Thoracic aorta (tissue), 2 donors: ENCODE results near the gene WDR38. TPM values are rescaled to one million over a fixed set of nuclear protein-coding genes. Genes with fewer than 3 reads are reported as not detected.

ENCODE experiments used
- ATAC-seq: fragments of 150-250 bp; one replicate; pipeline ENCODE4 v1.8.0; 2017; ENCODE audit warnings: low read depth; ENCODE audit not compliant: insufficient number of reproducible peaks, low FRiP score
- DNase-seq: peaks from one replicate; pipeline ENCODE4 v3.0.0-alpha.2; 2020; ENCODE audit warnings: low spot score
- H3K27ac ChIP-seq, 2 donors: fragments of 200-600 bp; sonication (generic); 1 replicate in 1 of 2; 2 replicates in 1 of 2; pipeline ENCODE4 v1.5.1; 2016; ENCODE audit warnings: mild to moderate bottlenecking in 2 of 2, moderate library complexity in 2 of 2
- H3K27me3 ChIP-seq: fragments of 200-600 bp; sonication (generic); replicated peaks from 2 replicates; pipeline ENCODE4 v1.6.0; 2016; ENCODE audit warnings: mild to moderate bottlenecking; ENCODE audit not compliant: insufficient read depth
- H3K36me3 ChIP-seq: fragments of 200-600 bp; sonication (generic); one replicate; pipeline ENCODE4 v1.5.1; 2016
- H3K4me1 ChIP-seq, 2 donors: fragments of 200-600 bp; sonication (generic); 1 replicate in 1 of 2; 2 replicates in 1 of 2; pipeline versions ENCODE4 v1.5.1 to v1.6.0; 2016; ENCODE audit warnings: low read depth in 2 of 2, mild to moderate bottlenecking in 1 of 2; ENCODE audit not compliant: control insufficient read depth in 1 of 2
- H3K4me3 ChIP-seq: fragments of 200-600 bp; sonication (generic); 2 replicates; pipeline ENCODE4 v1.5.1; 2016; ENCODE audit warnings: mild to moderate bottlenecking
- H3K9me3 ChIP-seq: fragments of 200-600 bp; sonication (generic); 2 replicates; pipeline ENCODE4 v1.5.1; 2016
- total RNA-seq, 2 donors: library from RNA; depleted of rRNA; stranded (reverse); fragments of >200 nt; gene quantifications; one replicate each; pipeline versions ENCODE4 v1.1.0 to v1.2.3, GENCODE V29; 2016
- TF ChIP-seq, protein P1 (sequence below): fragments of 200-600 bp; sonication (generic); IDR thresholded peaks from one replicate; pipeline ENCODE4 v1.5.1; 2019; ENCODE audit warnings: antibody characterized with exemption

The WDR38 gene
- total RNA-seq, 2 donors from 2014 or later, result not detected

DNA sequence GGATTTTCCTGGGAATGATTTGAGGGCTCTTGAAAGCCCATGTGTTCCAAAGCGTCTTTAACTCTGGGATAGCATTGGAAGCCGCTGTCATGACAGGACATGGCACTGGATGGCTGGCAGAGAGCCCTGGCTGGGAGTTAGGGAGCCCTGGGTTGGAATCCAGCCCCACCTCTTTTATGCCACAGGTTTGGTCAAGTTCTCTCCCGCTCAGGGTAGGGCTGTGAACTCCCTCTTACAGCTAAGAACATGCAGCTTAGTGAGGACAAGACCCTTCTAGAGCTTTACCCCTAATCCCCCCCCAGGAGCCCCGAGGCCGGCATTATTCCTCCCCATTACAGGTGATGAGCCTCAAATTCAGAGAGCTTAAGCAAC is 39.1 kb upstream of the WDR38 start:
- Histone ChIP-seq H3K9me3 (no peaks in the 10 kb centered on the region), H3K27me3 (no peaks in the 10 kb centered on the region), H3K4me1 (no peaks in the 10 kb centered on the region), H3K27ac (no peak overlapping the region), H3K36me3 (no peaks in the 10 kb centered on the region), H3K4me3 (no peak overlapping the region)
- ATAC-seq (no peak), DNase-seq (no peak)
- TF ChIP-seq, protein P1, sequence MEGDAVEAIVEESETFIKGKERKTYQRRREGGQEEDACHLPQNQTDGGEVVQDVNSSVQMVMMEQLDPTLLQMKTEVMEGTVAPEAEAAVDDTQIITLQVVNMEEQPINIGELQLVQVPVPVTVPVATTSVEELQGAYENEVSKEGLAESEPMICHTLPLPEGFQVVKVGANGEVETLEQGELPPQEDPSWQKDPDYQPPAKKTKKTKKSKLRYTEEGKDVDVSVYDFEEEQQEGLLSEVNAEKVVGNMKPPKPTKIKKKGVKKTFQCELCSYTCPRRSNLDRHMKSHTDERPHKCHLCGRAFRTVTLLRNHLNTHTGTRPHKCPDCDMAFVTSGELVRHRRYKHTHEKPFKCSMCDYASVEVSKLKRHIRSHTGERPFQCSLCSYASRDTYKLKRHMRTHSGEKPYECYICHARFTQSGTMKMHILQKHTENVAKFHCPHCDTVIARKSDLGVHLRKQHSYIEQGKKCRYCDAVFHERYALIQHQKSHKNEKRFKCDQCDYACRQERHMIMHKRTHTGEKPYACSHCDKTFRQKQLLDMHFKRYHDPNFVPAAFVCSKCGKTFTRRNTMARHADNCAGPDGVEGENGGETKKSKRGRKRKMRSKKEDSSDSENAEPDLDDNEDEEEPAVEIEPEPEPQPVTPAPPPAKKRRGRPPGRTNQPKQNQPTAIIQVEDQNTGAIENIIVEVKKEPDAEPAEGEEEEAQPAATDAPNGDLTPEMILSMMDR, result no peak

DNA sequence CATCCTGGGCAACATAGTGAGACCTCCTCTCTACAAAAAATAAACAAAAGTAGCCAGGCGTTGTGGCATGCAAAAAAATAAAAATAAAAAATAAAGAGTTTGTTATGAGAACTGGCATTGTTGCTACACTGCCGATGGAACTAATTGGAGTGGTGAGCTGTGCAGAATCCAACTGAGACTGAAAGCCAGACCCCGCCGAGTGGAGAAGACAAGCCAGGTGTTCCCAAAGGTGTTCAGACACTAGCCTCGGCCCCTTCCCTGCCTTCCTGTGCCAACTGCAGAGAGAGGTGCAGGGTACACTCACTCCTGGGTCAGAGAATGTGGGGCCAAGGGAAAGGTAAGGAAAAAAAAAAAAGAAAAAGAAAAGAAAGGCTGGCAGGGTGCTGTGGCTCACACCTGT is 37.7 kb upstream of the WDR38 start:
- Histone ChIP-seq H3K4me1 (no peaks in the 10 kb centered on the region), H3K4me3 (no peak overlapping the region), H3K9me3 (no peaks in the 10 kb centered on the region), H3K27me3 (no peaks in the 10 kb centered on the region), H3K36me3 (no peaks in the 10 kb centered on the region), H3K27ac (no peak overlapping the region)
- ATAC-seq (no peak), DNase-seq (no peak)
- TF ChIP-seq, protein P1, result no peak

DNA sequence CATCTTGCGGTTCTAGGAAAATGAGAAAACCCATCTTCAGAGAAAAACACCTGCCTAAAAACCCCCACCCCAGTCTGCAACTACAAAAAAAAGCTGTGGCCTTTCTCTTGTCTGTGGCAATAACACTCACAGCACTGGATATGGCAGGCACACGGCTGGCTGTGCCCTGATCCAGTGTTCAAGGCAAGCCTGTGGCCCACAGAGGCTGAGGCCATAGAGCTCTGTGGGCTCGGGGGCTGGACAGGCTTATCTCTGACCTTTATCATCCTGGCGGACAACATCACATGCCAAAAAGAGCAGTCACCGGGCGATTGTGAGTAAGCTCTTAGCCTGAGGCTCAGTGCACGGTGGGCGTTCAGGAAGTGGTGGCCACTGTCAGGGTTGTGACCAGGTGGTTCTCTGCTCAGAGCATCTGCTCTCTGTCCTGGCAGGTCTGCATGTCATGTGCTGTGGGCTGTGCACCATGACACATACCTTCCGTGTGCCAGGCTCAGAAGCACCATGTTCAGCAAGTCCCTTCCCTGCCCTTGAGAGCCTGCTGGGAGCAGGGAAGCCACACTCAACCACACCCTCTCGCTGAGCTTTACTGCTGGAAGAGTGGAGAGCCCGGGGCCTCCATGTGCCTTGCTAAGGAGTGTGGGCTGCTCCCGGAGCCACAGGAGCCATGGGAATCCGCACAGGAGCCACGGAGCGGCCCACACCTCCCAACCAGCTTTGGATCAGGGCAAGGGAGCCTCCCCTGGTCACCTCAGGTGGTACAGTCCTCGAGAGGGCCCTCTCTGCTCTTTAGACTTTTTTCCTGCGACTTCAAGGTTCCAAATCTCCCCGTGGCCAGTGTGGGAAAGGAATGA is 34.6 kb upstream of the WDR38 start:
- TF ChIP-seq, protein P1, result no peak
- no peaks in the 10 kb centered on the region for H3K4me1 ChIP-seq
- no peaks in the 10 kb centered on the region for H3K27me3 ChIP-seq
- H3K4me3 ChIP-seq, result no peak overlapping the region
- H3K9me3 ChIP-seq, result no peaks in the 10 kb centered on the region
- H3K27ac ChIP-seq, result no peak overlapping the region
- DNase-seq, result no peak
- H3K36me3 ChIP-seq, result no peaks in the 10 kb centered on the region
- no peak for ATAC-seq

DNA sequence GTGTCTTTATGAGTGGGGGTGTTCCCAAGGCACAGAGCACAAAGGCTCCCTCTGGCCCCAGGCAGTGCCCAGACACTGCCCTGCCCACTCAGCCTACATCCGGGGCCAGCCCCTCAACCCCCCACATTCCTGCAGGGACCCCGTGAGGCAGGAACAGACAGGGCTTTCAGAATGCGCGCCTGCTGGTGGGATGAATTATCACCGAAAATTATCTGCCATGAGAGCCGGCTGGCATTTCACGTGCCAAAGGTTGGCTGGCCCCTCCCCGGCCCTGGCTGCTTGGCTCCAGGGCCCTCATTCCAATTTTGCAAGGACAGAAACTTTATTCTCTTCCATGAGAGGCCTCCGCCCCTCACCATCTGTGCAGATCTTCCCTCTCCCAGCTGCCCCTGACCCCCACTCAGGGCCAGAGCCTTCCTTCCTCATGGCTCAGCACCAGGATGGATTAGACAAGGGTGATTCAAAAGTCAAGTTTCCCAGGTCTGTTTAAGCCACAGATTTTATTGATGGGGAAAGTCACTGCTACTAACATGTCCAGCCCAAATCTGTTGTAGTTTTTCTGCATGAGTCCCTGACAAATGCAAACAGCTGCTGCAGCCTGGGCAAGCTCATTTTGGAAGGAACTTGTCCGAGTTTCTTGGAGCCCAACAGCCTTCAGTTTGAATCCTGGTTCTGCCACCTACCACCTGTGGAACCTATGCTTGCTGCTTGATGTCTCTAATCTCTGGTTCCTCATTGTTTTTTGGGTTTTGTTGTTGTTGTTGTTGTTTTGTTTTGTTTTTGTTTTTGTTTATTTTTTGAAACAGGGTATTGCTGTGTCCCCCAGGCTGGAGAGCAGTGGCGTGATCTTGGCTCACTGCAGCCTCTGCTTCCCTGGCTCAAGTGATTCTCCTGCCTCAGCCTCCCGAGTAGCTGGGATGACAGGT is 32.3 kb upstream of the WDR38 start:
- Histone ChIP-seq H3K4me1 (no peaks in the 10 kb centered on the region), H3K27me3 (no peaks in the 10 kb centered on the region), H3K36me3 (no peaks in the 10 kb centered on the region), H3K4me3 (no peak overlapping the region), H3K27ac (no peak overlapping the region), H3K9me3 (peaks cover 3% of the 10 kb centered on the region)
- ATAC-seq (no peak), DNase-seq (no peak)
- TF ChIP-seq, protein P1, result no peak
